ENCODE measurements around the gene UNK.

- TF ChIP-seq POLR2AphosphoS5 (IDR thresholded peaks at IDR 0.05; ENCODE audit: low read depth, low read length) (no peak), REST (IDR thresholded peaks at IDR 0.05; ENCODE audit: insufficient read depth in 1 of 2, low read depth in 2 of 2, low read length in 2 of 2) (no peak)
These were observed 77.3 kb downstream of the UNK start for GRCh38 chr17:75861927-75862317.
